SK-MEL-5 (cell line): Measurements from ENCODE around the gene APMAP. TPM values are rescaled to one million over a fixed set of nuclear protein-coding genes. Genes with fewer than 3 reads are reported as not detected.

Experiments used
- DNase-seq: peaks from one replicate; pipeline ENCODE4 v3.0.0-alpha.2; 2016; ENCODE audit warnings: low read depth, low spot score
- in situ Hi-C: cut with HindIII; loops from 2 replicates; pipeline ENCODE4 v1.10.0; 2016; ENCODE audit warnings: low sequenced_read_pairs, high pct_unique_total_duplicates, low pct_unique_long_range_greater_than_20kb
- polyA plus RNA-seq, 2 experiments: library from polyadenylated mRNA; depleted of rRNA; stranded (reverse); fragments of >200 nt; gene quantifications; 2 replicates each; pipeline ENCODE4 v1.2.3, GENCODE V29; 2015
- total RNA-seq: library from RNA; depleted of rRNA; stranded (reverse); fragments of >200 nt; shearing (Covaris generic); gene quantifications from 2 replicates; pipeline ENCODE4 v1.2.3, GENCODE V29; 2014; rRNA removed

Gene APMAP, protein sequence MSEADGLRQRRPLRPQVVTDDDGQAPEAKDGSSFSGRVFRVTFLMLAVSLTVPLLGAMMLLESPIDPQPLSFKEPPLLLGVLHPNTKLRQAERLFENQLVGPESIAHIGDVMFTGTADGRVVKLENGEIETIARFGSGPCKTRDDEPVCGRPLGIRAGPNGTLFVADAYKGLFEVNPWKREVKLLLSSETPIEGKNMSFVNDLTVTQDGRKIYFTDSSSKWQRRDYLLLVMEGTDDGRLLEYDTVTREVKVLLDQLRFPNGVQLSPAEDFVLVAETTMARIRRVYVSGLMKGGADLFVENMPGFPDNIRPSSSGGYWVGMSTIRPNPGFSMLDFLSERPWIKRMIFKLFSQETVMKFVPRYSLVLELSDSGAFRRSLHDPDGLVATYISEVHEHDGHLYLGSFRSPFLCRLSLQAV
- 150 and 158 TPM in 2 replicates for total RNA-seq
- 197 and 219 TPM in 2 replicates for polyA plus RNA-seq (2015; cell fraction: cytosol; rRNA removed)
- polyA plus RNA-seq (2015; cell fraction: nucleus; rRNA removed) = 68.3 and 82.4 TPM in 2 replicates

DNA sequence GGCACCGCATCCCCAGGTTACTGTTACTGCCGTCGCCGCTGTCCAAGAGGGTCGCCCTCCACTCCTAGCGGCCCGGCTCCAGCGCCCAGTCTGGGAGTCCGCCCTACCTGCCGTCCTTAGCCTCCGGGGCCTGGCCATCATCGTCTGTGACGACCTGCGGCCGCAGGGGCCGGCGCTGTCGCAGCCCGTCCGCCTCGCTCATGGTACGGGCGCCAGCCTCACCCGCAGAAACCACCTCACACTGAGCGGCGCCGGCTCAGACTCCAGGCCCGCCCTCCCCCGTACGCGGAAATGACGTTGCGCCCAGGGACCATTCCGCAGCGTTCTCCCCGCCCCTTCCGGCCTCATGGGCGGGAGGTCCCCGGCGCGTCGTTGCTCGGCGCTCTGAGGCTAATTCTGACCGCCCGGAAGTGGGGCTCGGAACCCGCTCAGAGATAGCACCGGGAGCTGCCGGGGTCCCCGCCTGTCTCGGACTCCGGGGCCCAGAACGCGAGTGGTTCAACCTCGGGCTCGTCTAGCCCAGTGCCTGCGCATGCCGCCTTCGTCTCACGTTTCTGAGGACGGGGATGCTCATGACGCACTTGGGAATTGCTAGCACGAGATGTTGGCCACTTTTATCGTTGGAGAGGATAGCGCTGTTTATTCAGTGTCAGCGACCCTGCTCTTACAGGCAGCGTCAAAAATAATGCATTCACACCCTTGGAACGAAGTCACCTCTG lies at the start of gene APMAP:
Gene APMAP, minus strand, starts transcription at position 265 of the 719 bp plus-strand sequence. Its CDS starts 63 bp downstream, at position 202.
- in situ Hi-C loops = no loop called here
- DNase-seq = peak; percentile 92

DNA sequence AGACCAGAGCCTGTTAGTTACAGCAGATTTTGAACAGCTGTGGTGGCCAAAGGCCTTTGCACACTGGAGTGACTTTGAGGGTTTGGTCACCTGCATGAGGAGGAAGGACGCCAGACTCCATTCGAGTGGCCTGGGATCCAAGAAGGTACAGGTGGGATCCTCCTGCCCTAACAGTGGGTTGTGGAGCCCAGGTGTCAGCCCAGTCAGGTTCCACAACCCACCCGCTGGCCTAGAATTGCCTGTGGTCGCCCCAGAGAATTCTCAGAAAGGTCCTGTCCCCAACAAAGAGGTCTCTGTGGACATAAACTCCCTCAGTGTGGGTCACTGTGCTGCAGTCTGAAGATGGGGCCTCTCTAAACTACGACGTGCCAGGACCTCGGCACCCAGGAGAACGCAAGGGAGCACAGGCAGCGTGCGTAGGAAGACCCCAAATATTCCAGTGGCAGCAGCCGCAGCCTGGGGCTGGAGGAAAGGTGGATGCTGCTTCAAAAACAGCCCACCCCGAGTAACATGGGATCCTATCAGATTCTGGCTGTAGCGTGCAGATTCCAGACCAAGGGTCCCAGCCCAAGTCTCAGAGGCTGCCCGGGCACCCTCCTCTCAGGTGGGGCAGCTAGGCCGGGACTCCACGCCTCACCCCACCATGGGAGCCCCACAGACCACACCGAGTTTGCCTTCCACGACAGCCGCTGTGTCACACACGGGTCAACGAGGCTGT lies 49.4 kb upstream of the APMAP start:
- in situ Hi-C loops = no loop called here
- DNase-seq = no peak

DNA sequence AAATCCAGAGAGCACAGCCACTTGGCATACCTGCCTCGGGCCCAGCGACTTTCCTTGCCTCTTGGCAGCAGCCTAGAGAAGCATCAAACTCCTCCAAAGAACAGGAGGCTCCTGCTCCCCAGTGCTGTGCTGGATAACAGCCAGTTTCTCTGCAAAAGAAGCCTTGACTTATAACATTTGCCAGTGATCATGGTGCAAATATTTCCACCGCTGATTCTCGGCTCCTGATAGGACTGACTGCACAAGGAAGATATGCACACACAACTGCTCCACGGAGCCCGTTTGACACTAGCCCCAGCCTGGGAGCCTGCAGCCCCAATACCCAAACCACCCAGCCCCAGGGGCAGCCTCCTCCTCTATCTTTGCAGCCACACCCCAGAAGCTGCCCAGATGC lies 47.9 kb upstream of the APMAP start:
- no peak for DNase-seq
- in situ Hi-C loops = no loop called here

DNA sequence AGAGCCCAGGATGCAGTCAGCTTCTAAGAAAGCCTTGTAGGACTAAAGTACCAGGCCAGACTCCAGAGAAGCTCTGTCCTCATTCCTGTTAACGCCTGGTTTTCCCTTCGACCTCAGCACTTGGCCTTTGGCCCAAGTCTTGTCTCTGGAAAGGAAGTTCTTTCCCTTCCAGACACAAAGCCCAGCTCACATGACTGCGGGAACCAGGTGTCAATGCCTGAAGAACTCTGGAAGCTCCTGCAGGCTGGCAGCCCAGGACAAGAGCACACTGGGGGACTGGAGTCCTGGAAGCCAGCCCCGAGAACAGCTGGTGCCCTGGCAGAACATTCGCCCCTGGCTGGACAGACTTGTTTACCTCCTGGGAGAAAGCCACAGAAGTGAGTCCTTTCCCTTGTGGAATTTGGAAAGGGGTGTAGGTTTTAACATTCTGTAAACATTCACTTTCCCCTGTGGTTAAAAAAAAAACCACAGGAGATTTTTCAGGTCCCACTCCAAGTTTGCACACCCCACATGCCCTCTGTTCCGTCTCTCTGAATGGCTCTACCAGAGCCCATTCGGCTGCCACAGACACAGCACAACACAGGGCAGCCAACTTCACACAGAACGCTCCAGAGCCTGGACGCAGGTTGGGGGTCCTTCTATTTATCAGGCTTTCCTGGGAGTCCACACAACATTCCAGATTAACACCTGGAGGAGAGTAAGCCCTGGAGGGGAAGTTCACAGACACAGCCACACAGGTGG lies 47.3 kb upstream of the APMAP start:
- no peak for DNase-seq
- in situ Hi-C loops = no loop called here

DNA sequence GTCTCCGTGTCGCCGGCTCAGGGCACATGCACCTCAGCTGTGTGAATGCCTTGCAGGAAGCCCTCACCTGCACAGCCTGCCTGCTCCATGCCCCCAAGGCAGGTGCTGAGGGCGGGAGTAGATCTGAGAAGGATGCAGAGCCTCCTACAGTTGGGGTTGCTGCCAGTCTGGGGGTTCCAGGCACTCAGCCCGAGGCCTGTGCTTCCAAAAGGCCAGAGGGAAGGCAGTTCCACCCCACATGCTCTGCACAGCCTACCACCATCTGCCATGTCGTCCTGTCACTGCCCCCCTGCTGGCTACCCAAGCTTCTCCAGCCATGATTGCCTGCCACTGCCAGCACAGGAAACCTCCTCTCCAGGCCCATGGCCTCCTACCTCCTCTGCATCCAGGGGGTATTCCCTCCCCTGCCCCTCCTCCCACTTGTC lies 46.1 kb upstream of the APMAP start:
- in situ Hi-C loops = no loop called here
- DNase-seq = no peak

DNA sequence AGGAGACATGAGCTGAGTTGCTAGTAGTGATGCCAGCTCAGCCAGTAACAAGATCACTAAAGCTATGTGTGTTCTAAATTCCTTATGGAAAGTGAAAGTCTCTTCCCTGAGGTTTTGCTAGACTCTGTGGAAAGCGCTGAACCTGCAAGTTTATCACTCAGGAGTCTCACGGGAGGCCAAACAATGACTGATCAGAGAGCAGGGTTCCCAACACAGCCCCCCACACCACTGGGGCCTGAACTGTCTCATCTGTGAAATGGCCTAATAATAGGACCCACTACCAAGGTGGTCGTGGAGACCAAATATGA lies 45.5 kb upstream of the APMAP start:
- no peak for DNase-seq
- in situ Hi-C loops = no loop called here

DNA sequence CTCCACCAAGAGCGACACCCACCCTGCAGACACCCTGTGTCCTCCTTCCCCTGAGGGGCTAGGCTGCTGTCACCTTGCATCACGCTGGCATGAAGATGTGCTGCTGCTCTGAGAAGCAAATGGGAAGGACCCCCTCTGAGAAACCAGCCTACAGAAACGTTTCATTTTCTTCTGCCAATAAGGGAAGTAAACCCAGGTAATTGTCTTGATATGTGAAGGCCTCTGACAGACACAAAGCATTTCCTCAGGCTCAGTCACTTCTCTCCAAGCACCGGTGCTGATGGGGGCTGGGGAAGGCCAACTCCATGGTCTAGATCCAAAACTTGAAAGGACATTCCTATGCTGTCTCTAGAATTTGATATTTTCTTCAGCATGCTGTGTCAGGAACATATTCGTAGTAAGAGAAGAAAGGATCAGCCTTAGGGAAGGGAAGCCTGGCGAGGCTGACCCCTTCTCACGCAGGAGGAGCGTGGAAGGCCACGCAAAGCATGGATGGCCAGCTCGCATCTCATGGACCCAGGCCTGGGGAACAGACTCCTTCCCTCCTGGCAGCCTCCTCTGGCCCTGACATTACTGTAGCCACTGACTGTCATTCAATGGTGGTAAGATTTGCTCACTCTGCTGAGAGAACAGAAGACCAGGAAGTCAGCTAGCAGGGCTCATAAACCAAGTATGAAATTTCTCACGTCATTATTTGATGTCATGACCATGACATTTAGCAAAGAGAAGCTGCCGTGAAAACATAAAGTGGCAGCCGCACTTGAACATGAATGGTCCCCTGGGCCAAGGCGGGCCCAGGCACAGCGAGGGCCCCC lies 44.9 kb upstream of the APMAP start:
- DNase-seq = no peak
- in situ Hi-C loops = no loop called here

DNA sequence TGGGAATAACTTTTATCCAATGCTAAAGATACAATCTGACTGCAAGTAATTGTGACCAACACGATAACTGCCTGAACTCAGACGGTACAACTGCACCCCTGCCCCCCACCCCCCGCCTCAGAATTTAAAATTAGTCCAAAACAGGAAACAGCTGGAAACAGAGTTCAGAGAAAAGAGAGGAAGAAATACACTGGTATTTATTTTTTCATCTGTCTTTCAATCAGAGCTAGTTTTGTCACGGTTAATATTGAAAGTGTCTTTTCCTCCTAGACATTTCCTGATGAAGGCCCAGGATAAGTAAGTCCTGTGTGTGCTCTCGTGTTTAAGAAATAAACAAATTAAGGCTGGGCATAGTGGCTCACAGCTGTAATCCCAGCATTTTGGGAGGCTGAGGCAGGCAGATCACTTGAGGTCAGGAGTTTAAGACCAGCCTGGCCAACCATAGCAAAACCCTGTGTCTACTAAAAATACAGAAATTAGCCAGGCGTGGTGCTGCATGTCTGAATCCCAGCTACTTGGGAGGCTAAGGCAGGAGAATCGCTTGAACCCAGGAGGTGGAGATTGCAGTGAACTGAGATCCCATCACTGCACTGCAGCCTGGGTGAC lies 43.9 kb upstream of the APMAP start:
- DNase-seq = no peak
- in situ Hi-C loops = no loop called here

DNA sequence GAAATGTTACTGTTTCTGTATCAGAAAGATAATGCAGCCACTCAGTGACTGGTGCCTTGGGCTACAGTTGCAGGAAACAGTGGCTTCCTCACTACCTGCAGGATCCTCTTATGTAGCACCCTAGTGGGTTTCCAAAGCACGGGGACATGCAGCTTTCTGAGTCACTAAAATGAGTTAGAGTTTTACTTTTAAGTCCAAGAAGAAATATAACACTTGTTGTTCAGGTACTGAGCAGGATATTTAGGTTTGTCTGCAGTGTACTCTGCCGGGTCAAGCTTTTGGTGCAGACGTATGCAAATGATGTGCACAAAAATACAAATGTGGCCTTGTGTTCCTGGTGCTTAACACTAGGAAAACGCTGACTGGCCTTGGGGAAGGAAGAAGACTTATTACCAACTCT lies 43.4 kb upstream of the APMAP start:
- in situ Hi-C loops = no loop called here
- no peak for DNase-seq

DNA sequence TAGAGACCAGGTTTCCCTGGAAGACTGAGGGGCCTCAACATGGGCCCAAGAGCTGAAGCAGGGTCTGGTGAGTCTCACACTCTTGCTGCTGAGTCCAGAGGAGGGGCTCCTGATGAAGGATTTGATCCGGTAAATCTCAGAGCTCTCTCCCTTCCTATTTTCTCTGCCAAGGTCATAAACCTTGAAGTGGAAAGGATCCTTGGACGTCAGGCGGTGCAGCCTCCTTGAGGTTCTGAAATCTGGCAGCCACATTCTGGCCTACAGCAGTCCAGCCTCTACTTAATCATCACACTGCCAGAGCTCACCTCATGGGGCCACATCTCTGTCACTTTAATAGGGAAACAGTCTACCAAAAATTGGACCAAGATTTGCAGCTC lies 41.4 kb upstream of the APMAP start:
- no peak for DNase-seq
- in situ Hi-C loops = no loop called here

DNA sequence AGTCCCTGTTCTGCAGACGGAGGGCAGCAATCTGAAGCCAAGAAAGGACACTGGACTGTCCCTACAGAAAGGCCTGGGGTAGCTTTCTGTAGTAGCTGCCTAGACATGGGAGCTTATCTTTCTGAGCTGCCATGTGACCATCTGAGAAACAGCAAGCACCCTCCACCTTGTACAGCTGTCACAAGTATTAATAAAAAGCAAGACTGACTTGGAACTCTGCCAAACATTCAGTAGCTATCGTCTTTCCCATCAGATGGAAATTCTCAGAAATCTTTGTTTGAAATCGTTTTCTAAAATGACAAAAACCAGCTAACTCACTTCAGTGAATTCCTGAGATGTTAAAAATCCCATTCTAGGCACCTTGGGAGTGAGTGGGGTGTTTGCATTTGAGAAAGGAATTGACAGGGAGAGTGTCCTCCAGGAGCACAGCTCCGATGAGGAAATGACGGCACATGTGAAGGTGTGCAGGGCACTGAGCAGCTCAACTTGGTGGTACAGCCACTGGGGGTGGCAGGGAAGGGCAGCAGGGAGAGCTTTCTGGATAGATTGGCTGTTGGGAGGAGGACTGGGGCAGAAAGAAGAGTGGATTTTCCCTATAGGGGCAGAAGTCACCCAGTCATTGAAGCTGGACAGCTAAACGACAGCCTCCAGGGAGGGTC lies 40.8 kb upstream of the APMAP start:
- peak; percentile 48 for DNase-seq
- in situ Hi-C loops = no loop called here

DNA sequence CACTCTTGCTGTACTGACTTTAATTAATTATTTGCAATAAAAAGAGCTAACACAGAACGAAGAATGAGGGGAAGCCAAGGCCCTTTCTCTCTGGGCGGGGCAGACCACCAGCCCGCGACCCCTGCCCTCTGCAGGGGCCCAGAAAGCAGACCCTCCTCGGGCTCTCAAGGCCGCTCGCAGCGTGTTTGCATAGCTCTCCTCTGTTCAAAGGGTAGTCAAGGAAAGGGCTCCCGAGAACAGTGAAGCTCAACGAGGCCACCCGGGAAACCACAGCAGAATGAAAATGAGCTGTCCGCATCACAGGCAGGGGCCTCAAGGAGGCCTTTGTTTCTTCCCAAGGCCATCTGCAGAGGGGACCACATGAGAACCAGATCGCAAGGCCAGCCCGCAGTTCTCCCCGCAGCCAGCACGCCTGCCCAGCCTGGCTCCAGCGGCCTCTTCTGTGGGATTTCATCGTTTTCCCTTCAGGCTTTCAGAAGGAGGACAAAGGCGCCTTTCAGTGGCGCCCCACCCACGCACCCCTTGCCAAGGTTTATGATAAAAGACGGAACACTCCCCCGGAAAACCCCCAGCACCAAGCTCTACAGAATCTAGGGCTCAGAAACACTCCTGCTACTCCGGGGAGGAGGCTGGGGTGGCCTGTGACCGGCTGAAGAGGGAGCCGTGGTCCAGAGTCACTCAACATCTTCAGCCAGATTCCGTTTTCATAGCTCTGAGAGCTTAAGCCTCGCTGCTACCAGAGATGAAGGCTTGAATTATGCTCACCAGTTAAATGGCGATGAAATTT lies 40.1 kb upstream of the APMAP start:
- peak; percentile 97 for DNase-seq
- in situ Hi-C loops = no loop called here

DNA sequence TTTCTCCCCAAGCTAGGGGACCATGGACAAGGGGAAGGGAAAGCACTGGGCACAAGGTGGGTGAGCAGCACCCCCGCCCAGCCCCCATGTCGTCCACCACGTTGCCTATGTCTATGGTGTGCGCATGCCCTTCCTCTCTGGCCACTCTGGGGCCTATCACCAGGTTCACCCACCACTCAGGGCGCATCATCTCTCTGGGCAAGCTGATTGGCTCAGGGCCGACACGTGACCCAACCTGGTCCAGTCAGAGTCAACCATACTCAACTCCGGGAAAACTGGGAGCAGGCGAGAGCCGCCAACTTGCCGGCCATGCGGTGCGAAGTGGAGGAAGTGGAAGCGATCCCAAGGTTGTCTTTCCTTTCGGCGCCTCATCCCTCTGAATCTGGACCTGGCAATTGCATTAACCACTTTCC lies 39.5 kb upstream of the APMAP start:
- DNase-seq = peak; percentile 60
- in situ Hi-C loops = no loop called here

DNA sequence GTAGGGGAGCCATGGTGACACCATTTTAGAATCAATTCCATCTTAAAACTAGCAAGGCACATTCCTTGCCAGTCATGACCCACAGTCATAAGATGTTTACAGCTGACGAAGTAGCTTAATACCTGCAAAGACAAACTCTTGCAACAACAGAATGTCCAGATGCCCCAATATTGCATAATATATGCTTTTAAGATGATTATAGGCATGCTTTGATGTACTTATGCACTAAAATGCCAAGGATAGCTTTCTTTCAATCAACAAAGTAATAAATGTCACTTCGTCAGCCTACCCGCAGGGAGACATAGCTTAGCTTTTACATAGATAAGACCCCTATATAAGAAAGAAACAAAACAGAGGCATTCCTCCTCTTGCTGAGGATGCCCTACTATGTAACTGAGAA lies 38.7 kb upstream of the APMAP start:
- no peak for DNase-seq
- in situ Hi-C loops = no loop called here

DNA sequence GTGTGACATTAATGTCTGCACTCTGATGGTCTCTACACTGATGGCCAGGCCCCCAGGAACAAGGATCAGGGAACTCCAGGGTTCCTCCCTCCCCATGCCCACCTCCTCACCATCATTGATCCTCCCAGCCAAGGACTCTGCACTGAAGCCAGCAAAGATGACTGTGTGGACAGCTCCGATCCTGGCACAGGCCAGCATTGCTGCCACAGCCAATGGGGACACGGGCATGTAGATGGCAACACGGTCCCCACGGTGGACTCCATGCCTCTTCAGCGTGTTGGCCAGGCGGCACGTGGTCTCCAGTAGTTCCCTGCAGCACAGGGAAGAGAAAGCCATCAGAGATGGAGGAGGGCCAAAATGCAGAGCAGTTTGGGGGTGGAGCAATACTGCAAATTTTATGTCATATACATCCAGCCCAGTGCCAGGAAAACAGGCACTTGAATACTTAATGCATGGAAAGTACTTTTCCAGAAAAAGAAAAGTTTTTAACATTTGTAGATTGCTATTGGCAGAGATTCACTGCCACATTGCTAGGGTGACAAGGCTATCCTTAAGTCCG lies 38.2 kb upstream of the APMAP start:
- no peak for DNase-seq
- in situ Hi-C loops = no loop called here
